Upper lobe of right lung (tissue), 1 donor: ENCODE results near the gene NYNRIN. TPM values are rescaled to one million over a fixed set of nuclear protein-coding genes. Genes with fewer than 3 reads are reported as not detected.

Source experiments
- ATAC-seq: fragments of 200-7000 bp; cut with Tn5 transposase; one replicate; pipeline ENCODE4 v1.9.1; 2020; ENCODE audit warnings: mild to moderate bottlenecking, moderate library complexity
- DNase-seq: peaks from one replicate; pipeline ENCODE4 v3.0.0-alpha.2; 2020
- H3K27ac ChIP-seq: fragments of 200-600 bp; one replicate; pipeline ENCODE4 v1.8.0; 2022
- H3K27me3 ChIP-seq: fragments of 200-600 bp; one replicate; pipeline ENCODE4 v1.8.0; 2022; ENCODE audit warnings: mild to moderate bottlenecking
- H3K36me3 ChIP-seq: fragments of 200-600 bp; one replicate; pipeline ENCODE4 v1.8.0; 2022
- H3K4me1 ChIP-seq: fragments of 200-600 bp; one replicate; pipeline ENCODE4 v1.8.0; 2022
- H3K4me3 ChIP-seq: fragments of 200-600 bp; one replicate; pipeline ENCODE4 v1.8.0; 2022; ENCODE audit warnings: mild to moderate bottlenecking
- H3K9me3 ChIP-seq: fragments of 200-600 bp; one replicate; pipeline ENCODE4 v1.8.0; 2022
- intact Hi-C: fragments of 100-400 bp; cut with DNase I; formaldehyde crosslinking; loops from one replicate; pipeline ENCODE4 v1.11.0; 2022
- total RNA-seq: library from RNA; stranded (reverse); fragmentation: NEBNext Ultra II Directional; extraction: Animal tissue kit (Norgen Biotek cat#: 25700); gene quantifications from one replicate; pipeline ENCODE4 v1.2.1, GENCODE V29; 2021
- TF ChIP-seq, protein P1 (sequence below): fragments of 200-600 bp; IDR thresholded peaks from one replicate; pipeline ENCODE4 v1.8.0; 2022; ENCODE audit warnings: antibody characterized with exemption
- donor health status: DM: no; HTN: yes; CAD: no; lungs with severe emphysema.

The NYNRIN gene
- total RNA-seq, 1 donor from 2014 or later = 16.6 TPM

DNA sequence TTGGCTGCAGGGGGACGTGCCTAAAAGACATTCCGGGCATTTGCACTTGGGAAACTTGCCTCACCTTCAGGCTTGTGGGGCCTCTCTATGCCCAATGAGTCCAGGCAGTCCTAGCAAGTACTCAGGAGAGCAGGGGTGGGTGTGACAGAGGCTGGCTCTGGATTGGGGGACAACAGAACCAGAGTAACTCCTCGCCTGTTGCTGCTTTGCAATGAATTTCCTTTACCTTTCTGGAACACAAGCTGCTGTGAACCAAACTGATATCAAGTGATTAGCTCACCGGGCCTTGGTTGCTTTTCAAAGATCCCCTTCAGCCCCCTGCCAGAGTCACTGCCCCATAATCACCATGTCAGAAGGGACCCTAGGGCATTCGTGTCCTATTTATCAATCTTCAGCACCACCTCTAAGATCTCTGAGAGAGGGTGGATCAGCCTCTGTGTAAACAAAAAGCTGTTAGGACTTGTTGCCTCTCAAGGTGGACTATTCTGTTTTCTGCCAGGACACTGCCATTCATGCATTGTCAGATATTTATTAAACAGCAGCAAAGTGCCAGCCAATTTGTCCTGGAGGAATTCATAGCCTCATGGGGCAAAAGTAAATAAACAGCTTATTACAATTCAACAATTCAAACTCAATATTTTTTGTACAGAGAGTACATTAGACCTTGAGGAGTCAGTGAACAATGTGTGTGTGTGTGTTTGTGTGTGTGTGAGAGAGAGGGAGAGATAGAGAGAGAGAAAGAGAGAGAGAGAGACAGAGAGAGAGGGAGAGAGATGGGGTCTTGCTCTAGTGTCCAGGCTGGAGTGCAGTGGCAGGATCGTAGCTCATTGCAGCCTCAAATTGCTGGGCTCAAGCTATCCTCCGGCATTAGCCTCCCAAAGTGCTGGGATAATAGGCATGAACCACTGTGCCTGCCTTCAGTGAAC is 19.6 kb upstream of the NYNRIN start:
- intact Hi-C loops = no loop called here
- DNase-seq (no peak), ATAC-seq (no peak)
- Histone ChIP-seq H3K9me3 (no peaks in the 10 kb centered on the region), H3K36me3 (no peaks in the 10 kb centered on the region), H3K4me1 (no peaks in the 10 kb centered on the region), H3K27ac (no peak overlapping the region), H3K27me3 (no peaks in the 10 kb centered on the region), H3K4me3 (no peak overlapping the region)
- TF ChIP-seq, protein P1, sequence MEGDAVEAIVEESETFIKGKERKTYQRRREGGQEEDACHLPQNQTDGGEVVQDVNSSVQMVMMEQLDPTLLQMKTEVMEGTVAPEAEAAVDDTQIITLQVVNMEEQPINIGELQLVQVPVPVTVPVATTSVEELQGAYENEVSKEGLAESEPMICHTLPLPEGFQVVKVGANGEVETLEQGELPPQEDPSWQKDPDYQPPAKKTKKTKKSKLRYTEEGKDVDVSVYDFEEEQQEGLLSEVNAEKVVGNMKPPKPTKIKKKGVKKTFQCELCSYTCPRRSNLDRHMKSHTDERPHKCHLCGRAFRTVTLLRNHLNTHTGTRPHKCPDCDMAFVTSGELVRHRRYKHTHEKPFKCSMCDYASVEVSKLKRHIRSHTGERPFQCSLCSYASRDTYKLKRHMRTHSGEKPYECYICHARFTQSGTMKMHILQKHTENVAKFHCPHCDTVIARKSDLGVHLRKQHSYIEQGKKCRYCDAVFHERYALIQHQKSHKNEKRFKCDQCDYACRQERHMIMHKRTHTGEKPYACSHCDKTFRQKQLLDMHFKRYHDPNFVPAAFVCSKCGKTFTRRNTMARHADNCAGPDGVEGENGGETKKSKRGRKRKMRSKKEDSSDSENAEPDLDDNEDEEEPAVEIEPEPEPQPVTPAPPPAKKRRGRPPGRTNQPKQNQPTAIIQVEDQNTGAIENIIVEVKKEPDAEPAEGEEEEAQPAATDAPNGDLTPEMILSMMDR = no peak

GRCh38 chr14:24379907-24380730 is 18.7 kb upstream of the NYNRIN start:
- Histone ChIP-seq H3K27ac (no peak overlapping the region), H3K9me3 (no peaks in the 10 kb centered on the region), H3K36me3 (no peaks in the 10 kb centered on the region), H3K4me1 (no peaks in the 10 kb centered on the region), H3K4me3 (no peak overlapping the region), H3K27me3 (no peaks in the 10 kb centered on the region)
- DNase-seq = no peak
- intact Hi-C loops = no loop called here
- TF ChIP-seq, protein P1 = no peak
- no peak for ATAC-seq

- TF ChIP-seq, protein P1 = no peak
- Histone ChIP-seq H3K27me3 (no peaks in the 10 kb centered on the region), H3K36me3 (no peaks in the 10 kb centered on the region), H3K4me3 (no peak overlapping the region), H3K4me1 (no peaks in the 10 kb centered on the region), H3K27ac (no peak overlapping the region), H3K9me3 (no peaks in the 10 kb centered on the region)
- ATAC-seq = no peak
- DNase-seq = no peak
- intact Hi-C loops = no loop called here
These were observed 17.3 kb upstream of the NYNRIN start for GRCh38 chr14:24381363-24382063.

- ATAC-seq (no peak), DNase-seq (no peak)
- intact Hi-C loops = no loop called here
- no peaks in the 10 kb centered on the region for H3K36me3 ChIP-seq
- no peak overlapping the region for H3K4me3 ChIP-seq
- no peaks in the 10 kb centered on the region for H3K4me1 ChIP-seq
- no peak overlapping the region for H3K27ac ChIP-seq
- TF ChIP-seq, protein P1 = no peak
- no peaks in the 10 kb centered on the region for H3K27me3 ChIP-seq
- no peaks in the 10 kb centered on the region for H3K9me3 ChIP-seq
These were observed 16.8 kb upstream of the NYNRIN start for GRCh38 chr14:24382064-24382371.

GRCh38 chr14:24384169-24384568 is 14.6 kb upstream of the NYNRIN start:
- H3K27me3 ChIP-seq = no peaks in the 10 kb centered on the region
- ATAC-seq = no peak
- peaks cover 7% of the 10 kb centered on the region for H3K4me1 ChIP-seq
- TF ChIP-seq, protein P1 = no peak
- no peaks in the 10 kb centered on the region for H3K36me3 ChIP-seq
- DNase-seq = no peak
- no peaks in the 10 kb centered on the region for H3K9me3 ChIP-seq
- H3K27ac ChIP-seq = no peak overlapping the region
- H3K4me3 ChIP-seq = no peak overlapping the region
- intact Hi-C loops = no loop called here
